HG03159 (cell line): ENCODE data around the gene ELF1.
"Not testable (repeated sequence)": the region's sequence is repeated elsewhere in the genome, so short reads cannot be mapped to it uniquely, and the experiment has no call there.

Experiments used
- ATAC-seq: cut with Tn5 transposase; IDR thresholded peaks from one replicate; pipeline ENCODE4 v1.9.1; 2021; ENCODE audit warnings: mild to moderate bottlenecking, moderate library complexity; ENCODE audit not compliant: unreplicated experiment

The ELF1 gene

DNA sequence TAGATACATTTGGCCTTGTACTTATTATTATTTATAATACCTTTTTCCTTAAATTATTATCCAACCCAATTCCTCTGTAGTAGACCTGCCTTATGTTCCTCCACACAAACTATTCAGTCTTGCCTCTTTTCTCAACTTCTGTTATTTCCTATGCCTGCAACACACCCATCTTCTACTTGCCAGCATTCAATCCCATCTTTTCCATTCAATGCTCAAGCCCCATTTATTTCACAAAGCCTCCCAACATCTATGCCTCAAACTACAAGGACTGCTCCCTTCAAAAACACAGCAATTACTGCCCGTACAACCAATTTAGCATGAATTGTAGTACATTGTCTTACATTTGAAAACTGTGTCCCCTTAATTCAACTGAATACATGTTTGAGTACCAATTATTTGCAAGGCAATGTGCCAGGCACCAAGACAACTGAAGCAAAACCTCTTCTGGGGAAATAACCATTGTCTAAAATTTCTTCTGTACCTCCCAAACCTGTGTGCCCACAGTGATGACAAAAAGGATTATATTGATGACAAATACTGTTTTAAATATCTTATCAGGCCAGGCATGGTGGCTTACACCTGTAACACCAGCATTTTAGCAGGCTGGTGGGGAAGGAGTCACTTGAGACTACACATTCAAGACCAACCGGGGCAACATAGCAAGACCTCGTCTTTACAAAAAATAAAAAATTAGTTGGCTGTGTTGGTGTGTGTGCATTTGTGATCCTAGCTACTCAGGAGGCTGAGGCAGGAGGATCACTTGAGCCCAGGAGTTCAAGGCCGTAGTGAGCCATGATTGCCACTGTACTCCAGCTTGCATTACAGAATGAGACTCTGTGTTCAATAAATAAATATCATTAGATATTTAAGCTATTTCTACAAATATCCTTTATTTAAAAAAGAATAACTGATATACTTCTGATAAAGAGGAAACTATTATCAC, 35.1 kb downstream of the ELF1 start:
- no peak for ATAC-seq

DNA sequence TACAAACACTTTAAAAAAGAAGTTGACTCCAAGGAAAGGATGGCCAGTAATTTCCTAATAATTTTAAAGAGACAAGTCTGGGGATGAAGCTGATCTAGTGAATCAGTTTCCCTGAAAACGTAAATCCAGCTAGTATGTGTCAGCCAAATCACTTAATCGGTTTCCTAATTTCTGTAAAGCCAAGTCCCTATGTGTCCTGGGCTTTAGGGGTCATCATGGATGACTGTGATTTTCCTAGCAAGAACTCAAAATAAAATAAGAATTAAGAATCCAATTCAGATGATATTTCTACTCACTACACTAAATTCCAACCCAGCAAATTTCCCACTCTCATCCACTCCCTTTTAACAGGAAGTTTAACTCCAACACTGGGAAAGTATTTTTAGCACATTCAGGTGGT, 35.9 kb downstream of the ELF1 start:
- ATAC-seq: no peak

DNA sequence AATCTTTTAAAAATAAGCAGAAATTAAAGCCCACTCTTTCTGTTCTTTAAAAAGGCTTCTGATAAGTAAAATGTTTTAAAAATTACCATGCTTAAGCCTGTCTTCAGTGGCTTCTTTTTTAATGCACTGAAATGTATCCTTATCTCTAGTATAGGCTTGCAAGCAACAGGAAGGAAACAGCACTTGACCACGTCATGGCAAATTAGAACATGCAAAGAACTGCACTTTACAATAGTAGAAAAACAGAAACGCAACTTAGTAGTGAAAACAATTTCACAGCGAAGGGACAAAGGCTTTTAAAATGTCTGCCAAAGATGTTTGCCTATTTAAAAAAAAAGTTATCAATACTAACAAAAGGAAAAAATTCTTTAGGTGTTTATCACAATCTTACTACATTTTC, 36.3 kb downstream of the ELF1 start:
- ATAC-seq: peak; percentile 59

GRCh38 chr13:40981949-40982348, 37.2 kb downstream of the ELF1 start:
- ATAC-seq: no peak

GRCh38 chr13:40981361-40981760, 37.8 kb downstream of the ELF1 start:
- ATAC-seq: no peak

GRCh38 chr13:40980461-40980860, 38.7 kb downstream of the ELF1 start:
- no peak for ATAC-seq

GRCh38 chr13:40979232-40979631, 39.9 kb downstream of the ELF1 start:
- ATAC-seq: no peak

- not testable (repeated sequence) for ATAC-seq
These were observed 41.0 kb downstream of the ELF1 start for GRCh38 chr13:40978109-40978508.

DNA sequence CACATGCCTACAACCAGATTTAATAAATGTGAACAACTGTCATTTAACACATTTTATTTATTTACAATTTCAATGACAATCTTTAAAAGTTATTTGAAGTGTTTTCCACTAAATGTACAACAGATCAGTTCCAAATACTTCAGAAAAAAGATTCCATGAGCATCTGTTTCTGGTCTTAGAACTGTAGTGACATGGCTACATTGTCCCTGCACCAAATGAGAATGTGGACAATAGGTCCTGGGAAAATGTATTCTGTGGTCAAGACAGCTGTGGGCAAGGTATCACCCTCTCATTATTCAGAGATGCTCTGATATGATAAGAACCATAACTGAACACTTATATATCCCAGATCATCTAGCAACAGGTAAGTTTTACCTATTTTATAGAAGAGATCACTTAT, 43.7 kb downstream of the ELF1 start:
- no peak for ATAC-seq

GRCh38 chr13:40974460-40975407, 44.4 kb downstream of the ELF1 start:
- peak; percentile 70 for ATAC-seq

DNA sequence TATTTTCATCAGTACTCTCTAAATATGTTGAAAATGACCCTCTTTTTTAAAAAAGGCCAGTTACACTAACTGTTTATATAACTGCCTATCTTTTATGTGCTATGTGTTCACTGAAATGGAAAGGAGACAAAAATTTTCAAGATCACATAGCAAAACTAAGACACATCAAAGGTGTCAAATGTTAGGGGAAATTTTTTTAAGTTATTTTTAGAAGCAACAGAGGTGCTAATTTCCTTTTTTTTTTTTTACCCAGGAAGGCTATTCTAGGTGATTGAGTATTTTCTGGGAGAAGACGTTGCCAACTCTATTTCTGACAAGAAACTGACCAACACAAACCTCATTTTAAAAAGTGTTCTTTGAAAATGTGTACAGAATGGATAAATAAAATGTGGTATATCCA, 45.7 kb downstream of the ELF1 start:
- no peak for ATAC-seq

DNA sequence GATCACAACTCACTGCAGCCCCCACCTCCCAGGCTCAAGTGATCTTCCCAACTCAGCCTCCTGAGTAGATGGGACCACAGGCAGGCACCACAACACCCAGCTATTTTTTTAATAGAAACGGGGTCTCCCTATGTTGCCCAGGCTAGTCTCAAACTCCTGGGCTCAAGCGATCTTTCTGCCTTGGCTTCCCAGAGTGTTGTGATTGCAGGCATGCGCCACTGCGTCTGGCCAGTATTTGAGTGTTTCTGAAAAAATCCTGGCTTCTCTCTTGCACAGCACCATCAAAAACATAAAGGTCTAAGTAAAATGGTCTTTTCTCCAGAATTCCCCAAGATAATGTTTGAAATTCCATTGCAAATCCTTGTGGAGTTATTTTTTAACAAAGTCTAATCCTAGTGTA, 47.8 kb downstream of the ELF1 start:
- no peak for ATAC-seq

DNA sequence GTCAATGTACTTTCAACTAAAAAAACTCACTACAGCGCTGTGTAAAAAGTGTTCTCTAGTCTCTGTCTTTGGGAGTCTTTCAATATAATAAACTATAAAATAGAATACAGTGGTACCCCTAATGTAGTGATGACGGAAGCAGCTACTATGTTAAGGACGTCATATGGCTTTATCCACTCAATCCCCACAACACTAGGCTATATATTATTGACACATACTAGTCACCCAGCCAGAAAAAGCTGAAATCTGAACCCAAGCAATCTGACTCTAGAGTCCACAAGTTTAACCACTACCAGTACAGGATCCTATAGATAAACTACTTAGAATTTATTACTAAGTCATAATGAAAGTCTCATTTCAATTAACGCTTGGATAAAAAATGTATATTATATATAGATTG, 48.3 kb downstream of the ELF1 start:
- no peak for ATAC-seq

- peak; percentile 64 for ATAC-seq
These were observed 49.8 kb downstream of the ELF1 start for GRCh38 chr13:40969169-40969901.

DNA sequence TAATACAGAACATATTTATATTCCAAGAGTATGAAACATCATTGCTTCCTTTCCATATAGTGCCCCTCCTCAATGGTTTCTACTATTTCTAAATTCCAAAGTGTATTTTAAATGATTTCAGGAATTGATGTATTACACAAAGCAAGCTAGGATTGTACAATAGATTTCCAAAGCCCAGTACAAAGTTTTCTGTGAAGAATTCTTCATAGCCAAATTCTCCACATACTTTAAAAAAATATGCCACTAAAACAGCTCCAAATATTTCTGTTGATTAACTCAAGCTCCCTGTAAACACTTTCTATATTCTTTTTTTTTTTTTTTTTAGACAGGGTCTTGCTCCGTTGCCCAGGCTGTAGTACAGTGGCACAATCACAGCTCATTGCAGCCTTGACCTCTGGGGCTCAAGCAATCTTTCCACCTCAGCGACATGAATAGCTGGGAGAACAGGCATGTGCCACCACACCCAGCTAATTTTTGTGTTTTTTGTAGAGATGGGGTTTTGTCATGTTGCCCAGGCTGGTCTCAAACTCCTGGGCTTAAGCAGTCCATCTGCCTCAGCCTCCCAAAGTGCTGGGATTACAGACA, 50.6 kb downstream of the ELF1 start:
- ATAC-seq: no peak

DNA sequence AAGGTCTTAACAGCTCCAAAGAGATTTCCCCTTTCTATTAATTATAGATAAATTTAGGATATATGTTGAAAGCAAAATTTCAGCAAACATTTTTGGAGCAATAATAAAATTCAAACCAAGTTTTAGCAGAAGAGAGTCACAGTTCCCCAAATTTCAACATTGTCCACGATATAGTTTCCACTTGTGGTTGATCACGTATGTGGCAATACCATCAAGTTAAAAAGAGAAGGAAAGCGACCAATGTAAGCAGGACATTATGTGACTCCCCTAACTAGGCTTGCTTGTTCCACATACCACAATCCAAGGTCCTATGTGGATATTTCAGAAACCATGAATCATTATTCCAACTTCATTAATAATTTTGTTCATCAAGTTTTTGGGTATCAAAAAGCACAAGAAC, 52.8 kb downstream of the ELF1 start:
- no peak for ATAC-seq

- no peak for ATAC-seq
These were observed 55.2 kb downstream of the ELF1 start for GRCh38 chr13:40963927-40964326.

- ATAC-seq: no peak
These were observed 57.3 kb downstream of the ELF1 start for GRCh38 chr13:40961826-40962225.

GRCh38 chr13:40961214-40961613, 57.9 kb downstream of the ELF1 start:
- peak; percentile 72 for ATAC-seq

DNA sequence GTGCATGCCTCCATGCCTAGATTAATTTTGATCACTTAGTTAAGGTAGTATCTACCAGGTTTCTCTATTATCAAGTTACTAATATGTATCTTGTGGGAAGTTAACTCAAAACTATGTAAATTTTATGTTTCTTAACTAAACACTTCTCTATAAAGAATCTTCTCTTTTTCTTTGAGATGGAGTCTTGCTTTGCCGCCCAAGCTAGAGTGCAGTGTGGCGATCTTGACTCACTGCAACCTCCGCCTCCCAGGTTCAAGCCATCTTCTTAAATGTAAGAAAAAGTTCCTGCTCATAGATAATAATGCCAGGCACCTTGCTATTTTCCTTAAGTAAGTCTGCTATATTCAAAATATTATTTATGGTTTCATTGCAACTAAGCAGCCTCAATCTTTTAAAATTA, 58.4 kb downstream of the ELF1 start:
- no peak for ATAC-seq

DNA sequence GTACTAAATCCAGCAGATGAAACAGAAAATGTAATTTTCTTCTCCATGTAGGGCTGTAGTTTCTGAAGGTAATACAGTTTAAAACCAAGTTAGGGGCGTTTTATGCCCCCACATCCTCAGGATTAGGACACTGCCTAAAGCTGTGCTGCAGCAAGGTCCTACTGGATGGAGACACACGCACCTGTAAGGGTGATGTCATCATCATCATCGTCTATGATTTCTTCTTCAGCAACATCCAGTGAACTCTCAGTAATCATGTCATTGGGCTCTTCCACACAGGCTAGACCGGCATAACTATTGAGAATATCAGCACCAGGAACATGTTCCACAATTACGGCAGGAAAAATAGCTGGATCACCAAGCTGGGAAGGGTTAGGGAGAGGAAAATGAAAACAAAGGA, 60.5 kb downstream of the ELF1 start:
- no peak for ATAC-seq
